GM18870 (cell line): ENCODE measurements around the gene PLOD2.

ENCODE experiments used
- ATAC-seq: cut with Tn5 transposase; IDR thresholded peaks from one replicate; pipeline ENCODE4 v1.9.1; 2021; ENCODE audit warnings: moderate library complexity; ENCODE audit not compliant: unreplicated experiment

Gene PLOD2

DNA sequence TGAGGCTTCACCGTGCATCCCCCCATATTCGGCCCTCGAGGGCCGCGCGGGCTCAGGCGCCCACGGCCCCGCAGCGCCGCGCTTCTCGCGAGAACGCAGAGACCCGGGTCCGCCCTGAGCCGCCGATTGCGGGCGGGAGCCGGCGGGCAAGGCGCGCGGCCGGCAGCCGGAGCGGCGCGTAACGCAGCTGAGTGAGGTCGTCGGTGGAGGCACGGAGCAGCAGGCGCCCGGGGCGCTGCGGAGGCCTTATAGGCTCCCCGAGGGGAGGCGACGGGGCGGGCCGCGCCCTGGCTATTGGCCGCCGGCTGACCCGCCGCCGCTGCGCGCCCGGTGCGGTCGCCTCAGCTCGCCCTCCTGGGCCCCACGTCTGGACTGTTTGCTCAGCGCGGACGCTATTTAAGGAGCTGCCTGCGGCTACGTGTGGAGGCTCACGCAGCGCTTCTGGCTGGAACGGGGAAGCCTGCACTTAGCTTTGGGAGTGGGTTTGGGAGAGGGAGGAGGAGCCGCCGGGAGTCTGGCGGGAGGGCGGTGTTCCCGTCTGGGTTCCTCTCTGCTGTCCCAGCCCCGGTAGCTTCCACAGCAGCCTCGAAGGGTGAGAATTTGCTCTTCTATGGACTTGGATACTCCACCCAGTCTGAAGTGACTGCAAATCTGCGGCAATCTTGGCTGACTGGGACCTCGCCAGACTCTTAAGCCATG is at the start of gene PLOD2:
Gene PLOD2 (minus strand): TSS at position 221 of the 699 bp plus-strand sequence. CDS start 195 bp downstream, at position 26.
- peak; percentile 36 for ATAC-seq

DNA sequence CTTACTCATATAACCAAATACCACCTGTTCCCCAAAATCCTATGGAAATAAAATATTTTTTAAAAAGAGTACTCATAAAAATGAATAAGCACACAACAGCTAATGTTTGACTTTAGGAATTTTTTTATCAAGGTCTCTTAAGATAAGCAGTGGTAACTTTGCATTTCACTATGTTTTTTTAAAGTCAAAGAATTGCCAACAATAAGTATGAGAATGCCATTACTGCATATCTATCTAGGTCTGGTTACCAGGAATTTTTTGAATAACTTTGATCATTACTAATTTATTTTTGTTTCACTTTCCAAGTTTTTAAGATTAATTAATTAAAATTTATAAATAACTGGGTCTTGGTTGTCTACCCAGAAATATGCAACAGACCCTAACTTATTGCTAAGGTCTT is 48.4 kb upstream of the PLOD2 start:
- no peak for ATAC-seq

DNA sequence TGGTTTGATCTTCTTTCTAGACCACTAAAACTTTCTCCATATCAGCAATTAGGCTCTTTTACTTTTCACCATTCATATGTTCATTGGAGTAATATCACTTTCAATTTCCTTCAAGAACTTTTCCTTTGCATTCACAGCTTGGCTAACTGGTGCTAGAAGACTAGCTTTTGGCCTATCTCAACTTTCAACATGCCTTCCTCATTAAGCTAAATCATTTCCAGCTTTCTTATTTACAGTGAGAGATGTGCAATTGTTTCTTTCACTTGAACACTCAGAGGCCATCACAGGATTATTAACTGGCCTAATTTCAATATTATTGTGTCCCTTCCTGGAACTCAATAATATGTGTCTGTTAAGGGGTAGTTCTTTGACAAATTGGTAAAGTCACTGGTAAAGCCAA is 42.8 kb upstream of the PLOD2 start:
- ATAC-seq, result no peak

DNA sequence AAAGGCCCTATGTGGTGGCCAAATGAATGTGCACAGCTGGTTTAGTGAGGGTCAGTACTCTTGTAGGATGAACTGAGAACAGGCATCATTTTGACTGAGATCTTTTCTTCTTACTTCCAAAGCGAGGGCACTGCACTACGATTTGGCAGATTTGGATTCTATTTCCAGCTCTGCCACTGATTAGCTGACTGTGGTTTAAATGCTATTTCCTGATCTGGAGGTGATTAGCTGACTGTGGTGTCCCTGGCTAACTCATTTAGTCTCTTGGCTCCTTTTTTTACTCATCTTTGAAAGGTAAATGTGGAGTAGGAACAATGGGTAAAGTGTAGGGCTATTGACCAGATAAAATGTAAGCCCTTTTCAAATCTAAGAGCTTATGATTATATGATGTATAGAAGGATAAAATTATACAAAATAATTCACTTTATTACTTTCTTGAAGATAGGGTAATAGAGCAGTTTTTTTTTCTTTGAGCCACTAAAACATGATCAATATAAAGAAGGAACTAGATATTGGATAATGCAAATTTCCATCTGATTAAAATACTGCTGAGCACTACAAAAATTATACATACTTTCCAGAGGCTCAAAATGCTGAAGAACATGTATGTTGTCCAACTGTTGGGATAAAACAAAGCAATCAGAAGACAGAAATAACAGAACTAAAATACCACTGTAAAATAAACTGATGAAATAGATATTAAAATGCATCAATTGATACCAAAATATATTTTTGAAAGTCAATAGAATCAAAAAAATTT is 39.7 kb upstream of the PLOD2 start:
- ATAC-seq, result no peak

DNA sequence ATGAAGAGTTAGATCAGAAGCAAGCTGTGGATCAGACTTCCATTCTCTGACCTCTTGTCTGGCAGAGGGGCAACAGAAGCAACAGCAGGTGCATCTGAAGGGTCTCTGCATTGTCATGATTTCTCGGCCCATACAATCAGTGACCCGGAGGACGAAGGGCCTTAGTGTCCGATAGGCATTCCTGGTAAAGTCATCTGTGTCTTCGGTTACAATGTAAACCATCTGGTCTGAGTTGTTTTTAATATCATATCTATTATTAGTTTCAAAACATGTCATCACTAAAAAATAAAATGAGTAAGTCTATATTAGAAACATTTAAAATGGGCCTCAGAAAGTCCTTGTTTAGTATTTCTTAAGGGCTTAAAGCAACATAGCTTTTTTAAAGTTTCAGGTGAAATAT is 38.8 kb upstream of the PLOD2 start:
- no peak for ATAC-seq

DNA sequence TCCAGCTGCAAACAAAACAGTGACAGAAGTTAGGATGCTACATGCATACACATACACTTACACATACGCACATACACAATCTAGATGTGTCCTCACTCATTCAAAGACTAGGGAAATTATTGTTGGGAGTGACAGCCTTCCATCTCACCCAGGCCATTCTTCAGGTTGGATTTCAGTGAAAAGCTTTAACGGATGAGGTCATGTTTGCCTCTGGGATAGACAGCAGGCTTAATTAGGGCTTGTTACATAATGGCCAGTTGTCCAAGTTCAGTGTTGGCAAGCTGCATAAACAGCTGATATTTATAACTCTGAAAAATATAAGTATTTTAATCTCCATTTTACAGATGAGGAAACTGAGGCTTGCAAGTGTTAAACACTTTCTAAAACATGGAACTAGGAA is 35.8 kb upstream of the PLOD2 start:
- ATAC-seq, result no peak

DNA sequence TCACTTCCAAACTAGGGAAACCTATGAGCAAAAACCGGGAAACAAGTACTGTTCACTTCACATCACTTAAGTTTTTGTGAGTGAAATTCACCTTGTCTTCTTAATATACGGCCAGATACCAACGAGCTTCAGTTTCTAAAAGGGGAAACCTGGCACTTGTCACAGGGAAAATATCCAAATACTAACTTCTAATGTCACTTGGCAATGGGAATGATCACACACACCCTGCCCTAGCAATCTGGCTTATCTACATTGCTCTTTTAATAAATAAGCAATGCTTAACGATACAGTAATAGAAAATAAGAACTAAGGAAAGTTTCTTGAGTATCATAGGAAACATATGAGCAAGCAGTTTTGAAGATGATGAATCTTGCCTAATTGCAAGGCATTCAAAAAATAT is 34.6 kb upstream of the PLOD2 start:
- no peak for ATAC-seq

DNA sequence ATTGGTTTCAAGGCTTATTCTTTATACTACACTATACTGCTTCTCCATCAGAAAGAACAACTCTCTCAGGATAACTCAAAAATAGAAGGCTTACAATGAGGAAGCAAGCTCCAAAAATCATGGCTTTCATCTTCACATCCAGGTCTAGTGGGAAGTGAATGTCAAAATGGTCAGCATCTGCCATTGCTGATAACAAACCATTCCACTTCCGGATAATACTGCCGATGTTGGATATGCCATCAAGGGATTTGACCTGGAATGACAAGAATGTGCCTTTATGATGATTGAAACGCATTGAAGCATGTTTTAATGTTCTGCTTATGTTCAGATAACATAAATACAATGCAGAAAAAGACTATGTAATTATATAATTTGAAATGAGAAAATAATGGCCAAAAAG is 34.0 kb upstream of the PLOD2 start:
- no peak for ATAC-seq

DNA sequence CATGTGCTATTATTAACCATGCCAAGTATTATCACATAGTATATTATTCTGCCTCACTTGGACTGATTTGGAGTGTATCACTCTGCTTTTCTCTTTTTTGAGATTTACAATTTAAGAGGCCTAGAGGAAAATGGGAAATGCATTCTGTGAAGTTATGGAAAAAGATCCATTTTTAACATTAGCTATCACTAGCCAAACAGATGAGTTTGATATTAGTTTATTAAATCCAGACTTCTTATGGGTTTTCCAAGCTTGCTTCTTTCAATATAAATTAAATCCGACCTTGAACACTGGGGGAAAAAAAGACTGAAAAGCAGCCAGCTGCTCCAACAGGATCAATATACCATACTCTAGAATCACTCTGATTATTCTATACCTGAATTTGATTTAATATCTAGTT is 30.1 kb upstream of the PLOD2 start:
- ATAC-seq, result no peak

DNA sequence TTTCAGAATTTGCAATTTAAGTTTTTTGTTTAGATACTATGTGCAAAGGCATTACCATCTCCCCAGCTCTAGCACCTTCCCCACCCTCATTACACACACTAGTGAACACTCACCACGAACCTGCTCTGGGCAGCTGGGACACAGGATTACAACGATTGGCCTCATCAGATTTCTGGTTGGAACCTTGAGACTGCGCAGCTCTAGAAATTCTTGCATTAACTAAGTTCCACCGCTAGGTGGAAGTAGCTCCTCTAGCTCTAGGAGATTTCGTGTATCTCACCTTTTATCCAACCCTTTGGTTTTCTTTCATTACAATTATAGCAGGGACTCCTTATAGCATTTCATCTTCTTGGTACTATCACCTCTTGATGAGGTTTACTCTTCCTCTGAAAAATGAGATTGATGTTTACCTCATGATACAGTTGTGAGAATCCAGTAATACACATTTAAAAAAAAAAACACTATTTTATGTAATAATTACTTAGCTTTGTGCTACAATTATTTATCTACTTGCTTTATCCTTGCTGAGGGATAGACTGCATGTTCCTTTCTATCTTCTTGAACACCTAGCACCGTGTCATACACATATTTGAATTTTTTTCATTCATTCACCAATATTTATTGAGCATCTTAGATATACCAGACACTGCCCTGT is 28.7 kb upstream of the PLOD2 start:
- ATAC-seq, result peak; percentile 97

DNA sequence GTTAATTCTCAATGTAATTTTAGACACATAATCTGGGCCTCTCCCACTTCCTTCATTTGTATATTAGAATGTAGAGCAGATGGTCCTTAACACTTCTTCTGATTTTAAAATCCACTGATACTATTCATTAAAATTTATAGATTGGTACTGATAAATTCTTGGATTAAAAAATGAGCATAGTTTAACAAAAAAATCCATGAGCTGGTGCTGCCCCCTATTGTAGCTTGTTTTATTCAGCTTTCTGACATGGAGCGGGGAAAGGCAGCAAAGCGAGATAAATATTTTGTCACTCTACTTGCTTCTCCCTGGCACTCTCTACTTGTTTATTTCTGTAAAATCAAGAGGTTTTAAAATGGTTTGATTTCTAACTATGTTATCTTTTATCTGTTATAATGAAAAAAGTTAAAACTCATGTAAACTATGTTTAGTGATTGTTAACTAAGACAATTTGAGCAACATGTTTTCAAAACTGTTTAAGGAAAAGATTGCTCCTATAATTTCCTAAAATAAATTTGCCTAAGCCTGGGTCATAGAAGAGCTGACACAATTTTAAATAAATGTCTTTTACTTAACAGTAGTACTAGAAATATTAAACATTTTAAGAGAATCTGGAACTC is 26.5 kb upstream of the PLOD2 start:
- no peak for ATAC-seq

DNA sequence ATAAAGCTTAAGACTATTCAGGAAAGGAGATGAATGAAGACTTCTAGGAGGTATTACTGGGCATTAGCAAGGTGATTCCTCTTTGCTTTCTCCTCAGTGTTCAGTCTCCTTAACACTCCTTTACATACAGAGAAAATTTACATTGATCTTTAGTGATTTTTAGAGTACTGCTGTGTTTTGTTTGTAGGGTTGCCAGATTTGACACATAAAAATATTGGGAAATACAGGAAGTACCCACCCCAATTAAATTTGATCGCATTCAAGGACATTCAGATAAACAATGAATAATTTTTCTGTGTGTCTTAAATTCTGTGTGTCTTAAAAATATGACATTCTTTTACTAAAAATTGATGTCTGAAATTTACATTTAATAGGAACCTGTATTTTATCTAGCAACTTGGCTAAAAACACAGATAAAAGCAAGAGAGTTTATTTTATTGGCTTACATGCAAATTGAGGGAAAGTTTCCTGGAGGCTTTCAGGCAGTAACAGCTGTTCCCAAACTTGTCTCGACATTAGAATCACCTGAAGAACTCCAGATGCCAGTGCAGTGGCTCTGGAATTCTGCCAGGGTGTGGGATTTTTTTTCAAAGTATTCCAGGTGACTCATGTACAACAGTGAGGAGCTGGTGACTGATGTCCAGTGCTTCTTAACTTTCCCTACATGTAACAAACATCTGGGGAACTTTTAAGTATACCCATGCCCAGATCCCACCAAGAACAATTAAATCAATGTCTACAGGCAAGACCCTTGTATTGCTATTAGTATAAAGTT is 23.4 kb upstream of the PLOD2 start:
- ATAC-seq, result no peak

DNA sequence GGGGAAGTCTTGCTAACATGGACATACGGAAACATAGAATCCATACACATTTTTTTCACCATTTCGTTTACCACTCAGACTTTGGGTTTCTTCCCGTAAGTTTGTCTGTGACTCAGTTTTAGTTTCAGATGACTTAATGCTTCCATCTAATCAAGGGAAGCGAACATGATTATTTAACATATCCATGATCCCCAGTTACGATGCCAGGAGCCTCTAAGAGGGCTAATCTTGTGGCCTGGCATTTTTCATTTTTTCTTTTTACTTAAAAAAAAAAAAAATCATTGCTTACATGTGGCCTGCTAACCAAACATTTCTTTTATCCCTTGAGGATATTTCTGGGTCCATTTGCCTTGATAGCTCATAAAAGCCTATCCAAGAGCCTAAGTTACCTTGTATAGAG is 20.2 kb upstream of the PLOD2 start:
- no peak for ATAC-seq

DNA sequence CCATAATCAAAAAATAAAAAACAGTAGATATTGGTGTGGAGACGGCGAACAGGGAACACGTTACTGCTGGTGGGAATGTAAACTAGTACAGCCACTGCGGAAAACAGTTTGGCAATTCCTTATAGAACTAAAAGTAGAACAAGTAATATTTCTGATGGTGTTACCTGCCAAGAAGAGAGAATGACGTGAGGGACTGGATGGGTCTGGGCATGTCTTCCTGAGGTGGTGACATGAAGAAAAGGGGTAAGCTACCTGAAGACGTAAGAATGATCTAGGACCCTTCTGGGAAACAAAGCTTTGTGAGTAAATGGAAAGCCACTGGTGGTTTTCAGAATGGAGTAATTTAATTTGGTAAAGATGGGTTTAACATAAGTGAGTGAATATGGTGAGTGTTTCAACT is 19.4 kb upstream of the PLOD2 start:
- ATAC-seq, result no peak

DNA sequence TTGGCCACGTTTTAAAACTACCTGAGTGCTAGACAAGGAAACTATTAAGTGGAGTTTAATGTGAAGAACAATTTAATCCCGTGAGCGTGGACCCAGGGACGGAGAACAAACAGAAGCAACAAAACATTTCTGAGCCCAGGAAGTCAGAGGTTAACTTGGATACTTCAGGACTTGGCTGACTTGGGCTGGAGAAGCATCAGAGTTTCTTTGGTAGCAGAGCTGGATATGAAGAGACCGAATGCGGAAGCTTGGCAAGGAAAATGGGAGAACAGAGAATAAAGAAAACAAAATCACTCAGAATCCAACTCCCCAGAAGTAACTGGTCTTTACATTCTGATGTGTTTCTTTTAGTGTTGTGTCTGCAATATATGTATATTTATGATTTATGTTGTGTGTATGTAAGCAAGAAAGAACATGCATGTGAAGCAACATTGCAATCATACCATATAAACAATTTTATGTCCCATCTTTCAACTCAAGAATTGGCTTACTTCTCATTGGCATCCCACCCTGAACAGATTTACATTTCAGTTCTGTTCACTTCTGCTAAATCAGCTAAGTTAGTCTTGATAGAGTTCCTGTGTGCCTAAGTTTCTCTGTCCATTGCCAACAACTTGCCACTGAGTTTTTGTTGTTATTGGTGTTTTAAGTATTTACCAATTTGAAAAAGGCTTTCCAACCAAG is 17.2 kb upstream of the PLOD2 start:
- ATAC-seq, result no peak

DNA sequence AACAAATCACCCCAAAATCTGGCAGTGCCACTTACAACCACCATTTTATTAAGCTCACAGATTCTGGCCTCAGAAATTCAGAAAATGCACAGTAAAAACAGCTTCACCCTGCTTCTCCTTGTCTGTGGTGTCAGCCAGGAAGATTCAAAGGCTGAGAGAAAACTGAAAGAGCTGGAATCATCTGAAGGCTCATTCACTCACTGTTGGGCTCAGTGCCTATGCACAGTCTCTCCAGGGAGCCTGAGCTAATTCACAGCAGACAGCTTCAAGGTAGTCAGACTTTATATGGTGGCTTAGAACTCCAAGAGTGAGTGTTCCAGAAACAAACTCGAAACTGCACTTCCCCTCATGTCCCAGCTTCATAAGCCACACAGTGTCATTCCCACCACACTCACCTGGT is 16.5 kb upstream of the PLOD2 start:
- ATAC-seq, result no peak

DNA sequence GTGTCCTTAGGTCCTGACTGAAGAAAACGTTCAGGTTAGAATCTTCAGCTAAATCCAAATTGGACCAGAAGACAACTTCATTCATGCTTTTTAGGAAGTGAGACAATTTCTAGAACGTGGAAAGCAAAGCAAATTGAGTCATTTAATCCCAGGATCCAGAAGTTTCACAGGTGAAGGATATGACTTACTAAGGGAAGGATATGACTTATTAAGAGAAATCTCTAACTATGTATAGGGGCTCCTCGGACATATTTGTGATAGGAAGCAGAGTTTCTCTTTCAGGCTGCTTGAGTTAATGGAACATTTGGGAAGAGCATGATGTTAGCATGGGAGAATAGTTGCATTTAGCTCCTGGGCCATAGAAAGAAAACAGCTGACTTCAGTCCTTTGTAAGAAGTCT is 16.1 kb upstream of the PLOD2 start:
- no peak for ATAC-seq

DNA sequence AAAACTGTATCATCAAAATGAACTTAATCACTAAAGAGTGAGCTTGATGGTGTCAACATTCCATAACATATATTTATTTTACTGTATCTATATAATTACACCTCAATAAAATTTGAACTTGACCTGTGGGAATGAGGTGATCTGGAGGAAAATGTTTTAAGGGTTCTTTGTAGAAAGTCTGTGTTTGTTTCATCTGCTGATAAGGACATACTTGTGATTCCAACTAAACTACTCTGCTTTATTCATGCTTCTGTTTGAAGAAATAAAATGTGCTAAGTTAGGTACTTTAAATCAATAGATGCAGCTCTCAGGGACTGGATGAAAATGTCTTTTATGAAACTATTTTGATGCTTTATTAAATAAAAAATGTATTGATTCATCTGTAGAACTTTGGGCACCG is 11.6 kb upstream of the PLOD2 start:
- ATAC-seq, result no peak

DNA sequence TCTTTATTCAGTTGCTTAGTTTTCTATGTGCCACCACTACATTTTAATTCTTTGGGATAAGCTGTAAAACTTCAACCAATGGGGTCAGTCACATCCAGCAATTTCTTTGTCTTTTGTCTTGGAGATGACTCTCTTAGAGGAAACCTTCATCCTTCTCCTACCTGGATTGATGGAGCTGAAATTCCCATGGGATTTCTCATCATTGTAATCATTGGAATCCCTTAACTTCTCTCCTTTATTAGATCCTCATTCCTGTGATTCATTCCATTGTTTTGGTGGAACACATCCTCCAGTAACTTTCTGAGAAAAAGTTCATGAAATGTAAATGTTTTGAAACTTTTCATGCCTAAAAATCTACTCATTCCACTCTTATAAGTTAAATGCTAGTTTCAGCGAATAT is 9.6 kb upstream of the PLOD2 start:
- ATAC-seq, result no peak

DNA sequence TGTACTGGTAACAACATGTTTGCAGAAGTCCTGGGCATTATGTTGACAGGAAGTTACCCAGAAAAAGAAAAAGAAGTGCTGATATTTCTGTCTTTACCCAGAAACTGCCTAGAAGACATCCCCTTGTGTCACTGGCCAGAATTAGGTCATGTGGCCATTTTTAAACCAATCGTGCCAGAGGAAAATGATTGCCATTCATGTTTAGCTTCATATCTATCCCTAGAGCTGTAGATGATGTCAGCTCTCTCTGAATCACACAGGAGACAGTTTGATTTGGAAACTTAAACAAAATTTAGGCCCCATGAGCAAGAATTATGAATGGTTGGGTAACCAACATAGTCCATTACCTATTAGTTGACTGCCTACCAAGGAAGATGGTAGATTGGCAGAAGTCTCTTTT is 8.9 kb upstream of the PLOD2 start:
- no peak for ATAC-seq
